ENCODE measurements around the gene MARK4.

DNA sequence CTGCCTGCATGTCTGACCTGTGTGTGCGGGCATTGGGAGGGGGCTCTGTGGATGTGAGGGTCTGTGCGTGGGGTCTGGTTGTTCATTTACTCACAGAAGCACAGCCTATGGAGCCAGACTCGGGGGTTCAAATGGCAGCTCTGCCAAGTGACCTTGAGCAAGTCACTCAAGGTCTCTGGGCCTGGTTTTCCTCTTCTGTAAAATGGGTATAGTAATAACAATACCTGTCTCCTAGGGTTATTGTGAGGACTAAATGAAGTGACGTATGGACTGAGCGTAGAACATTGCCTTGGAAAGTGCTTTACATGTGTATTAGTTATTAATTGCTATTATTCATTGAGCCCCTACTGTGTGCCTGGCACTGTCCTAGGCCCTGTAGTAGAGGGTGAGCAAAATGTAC, 47.2 kb downstream of the MARK4 start:
- no peak for TF ChIP-seq EZH2 (IDR thresholded peaks at IDR 0.05; ENCODE audit: borderline replicate concordance, low read length)
- TF ChIP-seq, protein P1, sequence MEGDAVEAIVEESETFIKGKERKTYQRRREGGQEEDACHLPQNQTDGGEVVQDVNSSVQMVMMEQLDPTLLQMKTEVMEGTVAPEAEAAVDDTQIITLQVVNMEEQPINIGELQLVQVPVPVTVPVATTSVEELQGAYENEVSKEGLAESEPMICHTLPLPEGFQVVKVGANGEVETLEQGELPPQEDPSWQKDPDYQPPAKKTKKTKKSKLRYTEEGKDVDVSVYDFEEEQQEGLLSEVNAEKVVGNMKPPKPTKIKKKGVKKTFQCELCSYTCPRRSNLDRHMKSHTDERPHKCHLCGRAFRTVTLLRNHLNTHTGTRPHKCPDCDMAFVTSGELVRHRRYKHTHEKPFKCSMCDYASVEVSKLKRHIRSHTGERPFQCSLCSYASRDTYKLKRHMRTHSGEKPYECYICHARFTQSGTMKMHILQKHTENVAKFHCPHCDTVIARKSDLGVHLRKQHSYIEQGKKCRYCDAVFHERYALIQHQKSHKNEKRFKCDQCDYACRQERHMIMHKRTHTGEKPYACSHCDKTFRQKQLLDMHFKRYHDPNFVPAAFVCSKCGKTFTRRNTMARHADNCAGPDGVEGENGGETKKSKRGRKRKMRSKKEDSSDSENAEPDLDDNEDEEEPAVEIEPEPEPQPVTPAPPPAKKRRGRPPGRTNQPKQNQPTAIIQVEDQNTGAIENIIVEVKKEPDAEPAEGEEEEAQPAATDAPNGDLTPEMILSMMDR (conservative IDR thresholded peaks at IDR 0.05 in 1 of 2, IDR thresholded peaks at IDR 0.05 in 1 of 2; ENCODE audit: extremely low read depth in 1 of 2, insufficient read depth in 1 of 2, low read depth in 1 of 2, low read length in 2 of 2): no peak
